PC-3 (cell line): ENCODE measurements around the gene GALNTL6. TPM values are rescaled to one million over a fixed set of nuclear protein-coding genes. Genes with fewer than 3 reads are reported as not detected.
"Not testable (repeated sequence)": the region's sequence is repeated elsewhere in the genome, so short reads cannot be mapped to it uniquely, and the experiment has no call there.

ENCODE experiments used
- ATAC-seq: fragments of 200-7000 bp; cut with Tn5 transposase; 2 replicates; pipeline ENCODE4 v1.9.1; 2020; ENCODE audit warnings: mild to moderate bottlenecking, moderate library complexity
- BruUV-seq: library from RNA; stranded (reverse); fragments of 400-500 nt; replicated peaks from 2 replicates; lab custom pipeline; 2021; lab: Mats Ljungman, UMichigan
- CTCF ChIA-PET: fragments of 300-600 bp; sonication (Branson Sonifier 250); formaldehyde crosslinking; loops from one replicate; lab custom pipeline; 2022; ENCODE audit warnings: antibody characterized with exemption; lab: Charles Lee
- POLR2A ChIA-PET: fragments of 300-600 bp; sonication (Branson Sonifier 250); formaldehyde crosslinking; loops from one replicate; lab custom pipeline; 2022; ENCODE audit warnings: antibody characterized with exemption; ENCODE audit not compliant: unreplicated experiment; lab: Charles Lee
- DNase-seq: peaks from one replicate; pipeline ENCODE4 v3.0.0-alpha.2; 2015
- H2AFZ ChIP-seq: fragments of 300-600 bp; sonication (generic); 2 replicates; pipeline ENCODE4 v1.6.0; 2016; ENCODE audit warnings: antibody characterized with exemption, low read length
- H3F3A ChIP-seq: fragments of 300-600 bp; sonication (generic); one replicate; pipeline ENCODE4 v1.6.0; 2017; ENCODE audit warnings: antibody characterized with exemption, low read length, control low read depth, mild to moderate bottlenecking; ENCODE audit not compliant: unreplicated experiment
- H3K27ac ChIP-seq: fragments of 300-600 bp; sonication (generic); 2 replicates; pipeline ENCODE4 v1.5.1; 2016; ENCODE audit warnings: mild to moderate bottlenecking, low read length
- H3K27me3 ChIP-seq: fragments of 300-600 bp; sonication (generic); 2 replicates; pipeline ENCODE4 v1.6.1; 2016; ENCODE audit warnings: low read length, mixed read lengths
- H3K36me3 ChIP-seq: fragments of 300-600 bp; sonication (generic); 2 replicates; pipeline ENCODE4 v1.6.1; 2016; ENCODE audit warnings: low read depth, mixed run types, low read length, mixed read lengths
- H3K4me1 ChIP-seq: fragments of 300-600 bp; sonication (generic); 2 replicates; pipeline ENCODE4 v1.5.1; 2016; ENCODE audit warnings: low read length; ENCODE audit not compliant: insufficient read depth
- H3K4me2 ChIP-seq: fragments of 300-600 bp; sonication (generic); 2 replicates; pipeline ENCODE4 v1.6.0; 2016; ENCODE audit warnings: low read length
- H3K4me3 ChIP-seq: fragments of 300-600 bp; sonication (generic); 2 replicates; pipeline ENCODE4 v1.5.1; 2016; ENCODE audit warnings: mild to moderate bottlenecking, low read length, mixed read lengths
- H3K79me2 ChIP-seq: fragments of 300-600 bp; sonication (generic); 2 replicates; pipeline ENCODE4 v1.6.1; 2017; ENCODE audit warnings: low read length, mixed read lengths
- H3K9ac ChIP-seq: fragments of 300-600 bp; sonication (generic); 2 replicates; pipeline ENCODE4 v1.6.0; 2016; ENCODE audit warnings: mild to moderate bottlenecking, low read length
- H3K9me2 ChIP-seq: fragments of 300-600 bp; sonication (generic); replicated peaks from 2 replicates; pipeline ENCODE4 v1.6.1; 2016; ENCODE audit warnings: mixed run types, low read length, mixed read lengths
- H3K9me3 ChIP-seq: fragments of 300-600 bp; sonication (generic); 2 replicates; pipeline ENCODE4 v1.6.1; 2016; ENCODE audit warnings: low read length, mixed read lengths
- H4K20me1 ChIP-seq: fragments of 300-600 bp; sonication (generic); 2 replicates; pipeline ENCODE4 v1.6.1; 2016; ENCODE audit warnings: low read length, mixed read lengths
- EZH2 ChIP-seq: fragments of 300-600 bp; sonication (generic); IDR thresholded peaks from one replicate; pipeline ENCODE4 v1.6.1; 2017; ENCODE audit warnings: antibody characterized with exemption, mild to moderate bottlenecking, low read length; ENCODE audit not compliant: unreplicated experiment
- EZH2phosphoT487 ChIP-seq: fragments of 300-600 bp; sonication (generic); IDR thresholded peaks from 2 replicates; pipeline ENCODE4 v1.6.1; 2018; ENCODE audit warnings: mild to moderate bottlenecking, antibody characterized with exemption, low read length, borderline replicate concordance
- intact Hi-C: fragments of 100-400 bp; cut with micrococcal nuclease; formaldehyde crosslinking; loops from 2 replicates; pipeline ENCODE4 v1.9.0; 2023
- total RNA-seq: library from RNA; depleted of rRNA; stranded (reverse); fragments of >200 nt; gene quantifications from 2 replicates; pipeline ENCODE4 v1.2.3, GENCODE V29; 2014
- TF ChIP-seq, protein P1 (sequence below): fragments of 300-600 bp; sonication (generic); conservative IDR thresholded peaks from 2 replicates; pipeline ENCODE4 v1.5.1; 2017; ENCODE audit warnings: antibody characterized with exemption, low read depth, mild to moderate bottlenecking, low read length

Gene GALNTL6
- total RNA-seq, 1 experiment from 2014 or later, result not detected

DNA sequence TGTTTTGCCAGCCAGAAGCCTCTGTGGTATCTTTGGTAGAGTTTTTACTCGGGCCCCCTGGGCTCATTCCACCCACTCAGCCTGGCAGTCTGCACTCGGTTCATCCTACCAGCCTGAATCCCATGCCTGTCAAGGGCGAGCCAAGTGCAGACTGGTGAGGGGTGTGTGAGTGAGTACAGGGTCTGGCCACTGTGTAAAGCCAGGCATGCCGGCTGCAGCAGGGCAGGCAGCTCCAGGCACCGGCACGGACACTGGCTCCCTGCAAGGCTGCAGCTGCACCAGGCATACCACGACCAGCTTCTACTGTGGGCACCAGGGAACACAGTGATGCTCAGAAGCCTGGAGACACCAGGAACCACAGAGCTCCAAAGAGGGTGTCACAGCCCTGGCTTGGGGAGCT is 1161.4 kb downstream of the GALNTL6 start:
- Histone ChIP-seq H3K79me2 (no peaks in the 10 kb centered on the region), H3K4me2 (no peak overlapping the region), H3K27me3 (no peaks in the 10 kb centered on the region), H2AFZ (no peak overlapping the region), H3K27ac (no peak overlapping the region), H3K9me2 (no peaks in the 10 kb centered on the region), H4K20me1 (no peaks in the 10 kb centered on the region), H3F3A (no peaks in the 10 kb centered on the region), H3K36me3 (no peaks in the 10 kb centered on the region), H3K9me3 (no peaks in the 10 kb centered on the region), H3K4me3 (no peak overlapping the region), H3K9ac (no peak overlapping the region), H3K4me1 (no peaks in the 10 kb centered on the region)
- TF ChIP-seq, protein P1, sequence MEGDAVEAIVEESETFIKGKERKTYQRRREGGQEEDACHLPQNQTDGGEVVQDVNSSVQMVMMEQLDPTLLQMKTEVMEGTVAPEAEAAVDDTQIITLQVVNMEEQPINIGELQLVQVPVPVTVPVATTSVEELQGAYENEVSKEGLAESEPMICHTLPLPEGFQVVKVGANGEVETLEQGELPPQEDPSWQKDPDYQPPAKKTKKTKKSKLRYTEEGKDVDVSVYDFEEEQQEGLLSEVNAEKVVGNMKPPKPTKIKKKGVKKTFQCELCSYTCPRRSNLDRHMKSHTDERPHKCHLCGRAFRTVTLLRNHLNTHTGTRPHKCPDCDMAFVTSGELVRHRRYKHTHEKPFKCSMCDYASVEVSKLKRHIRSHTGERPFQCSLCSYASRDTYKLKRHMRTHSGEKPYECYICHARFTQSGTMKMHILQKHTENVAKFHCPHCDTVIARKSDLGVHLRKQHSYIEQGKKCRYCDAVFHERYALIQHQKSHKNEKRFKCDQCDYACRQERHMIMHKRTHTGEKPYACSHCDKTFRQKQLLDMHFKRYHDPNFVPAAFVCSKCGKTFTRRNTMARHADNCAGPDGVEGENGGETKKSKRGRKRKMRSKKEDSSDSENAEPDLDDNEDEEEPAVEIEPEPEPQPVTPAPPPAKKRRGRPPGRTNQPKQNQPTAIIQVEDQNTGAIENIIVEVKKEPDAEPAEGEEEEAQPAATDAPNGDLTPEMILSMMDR, result no peak
- no peak for TF ChIP-seq EZH2phosphoT487
- TF ChIP-seq EZH2, result no peak
- CTCF ChIA-PET, result no interaction called here
- no TSS peak for BruUV-seq
- ATAC-seq (no peak), DNase-seq (no peak)
- POLR2A ChIA-PET, result no interaction called here
- intact Hi-C loops, result no loop called here

DNA sequence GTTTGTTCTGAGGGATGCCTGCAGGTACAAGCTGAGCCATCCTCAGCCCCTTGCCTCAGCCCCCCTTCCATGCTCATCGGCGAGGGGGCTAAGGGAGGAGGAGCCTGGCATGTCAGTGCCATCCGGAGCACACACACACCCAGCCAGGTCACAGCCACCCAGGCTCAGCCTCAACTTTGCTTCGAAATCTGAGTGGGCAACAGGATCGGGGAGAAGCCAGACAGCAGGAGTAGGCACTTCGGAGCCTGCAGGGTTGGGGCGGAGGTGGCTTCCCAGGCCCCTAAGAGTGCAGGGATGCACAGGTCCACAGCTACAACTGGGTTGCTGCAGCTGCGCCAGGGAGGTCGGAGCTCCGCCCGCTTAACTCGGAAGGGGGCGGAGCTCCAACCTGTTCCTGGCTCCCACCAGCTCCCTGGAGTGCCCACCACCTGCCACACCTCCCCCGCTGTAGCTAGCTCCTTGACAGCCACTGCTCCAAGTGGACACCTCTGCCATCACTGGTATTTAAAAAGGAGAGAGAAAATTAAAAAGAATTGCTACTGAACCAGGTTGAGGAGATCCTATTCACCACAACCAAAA is 1162.5 kb downstream of the GALNTL6 start:
- no peak overlapping the region for H3K4me3 ChIP-seq
- no peaks in the 10 kb centered on the region for H3F3A ChIP-seq
- H3K9me2 ChIP-seq, result no peaks in the 10 kb centered on the region
- H3K27ac ChIP-seq, result no peak overlapping the region
- H4K20me1 ChIP-seq, result no peaks in the 10 kb centered on the region
- H3K9ac ChIP-seq, result no peak overlapping the region
- no peaks in the 10 kb centered on the region for H3K36me3 ChIP-seq
- no peaks in the 10 kb centered on the region for H3K4me1 ChIP-seq
- ATAC-seq, result no peak
- POLR2A ChIA-PET, result no interaction called here
- H3K79me2 ChIP-seq, result no peaks in the 10 kb centered on the region
- CTCF ChIA-PET, result no interaction called here
- no TSS peak for BruUV-seq
- no peak for TF ChIP-seq EZH2phosphoT487
- TF ChIP-seq EZH2, result no peak
- TF ChIP-seq, protein P1, result no peak
- intact Hi-C loops, result no loop called here
- H3K4me2 ChIP-seq, result no peak overlapping the region
- H3K9me3 ChIP-seq, result no peaks in the 10 kb centered on the region
- no peak for DNase-seq
- H3K27me3 ChIP-seq, result no peaks in the 10 kb centered on the region
- H2AFZ ChIP-seq, result no peak overlapping the region

DNA sequence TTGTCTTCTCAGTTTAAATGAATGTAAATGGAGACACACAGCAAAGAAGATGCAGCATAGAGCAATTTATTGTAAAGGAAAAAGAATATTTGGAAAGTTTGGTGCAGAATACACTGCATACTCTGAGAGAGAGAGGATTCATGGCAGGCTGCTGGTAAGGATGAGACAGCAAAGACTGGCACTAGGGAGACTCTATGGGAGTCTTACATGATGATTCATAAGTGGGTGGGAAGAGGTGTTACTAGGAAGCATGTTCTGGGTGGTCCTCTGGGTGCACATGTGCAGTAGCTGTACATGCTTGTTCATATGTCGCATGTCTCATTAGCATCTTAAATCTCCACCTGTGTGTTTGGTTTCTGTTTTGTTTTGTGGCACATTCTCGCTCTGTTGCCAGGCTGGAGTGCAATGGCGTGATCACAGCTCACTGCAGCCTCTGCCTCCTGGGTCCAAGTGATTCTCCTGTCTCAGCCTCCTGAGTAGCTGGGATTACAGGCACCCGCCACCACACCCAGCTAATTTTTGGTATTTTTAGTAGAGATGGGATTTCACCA is 1164.4 kb downstream of the GALNTL6 start:
- H3K4me1 ChIP-seq, ATAC-seq, H3K9me3 ChIP-seq, H3K4me3 ChIP-seq, CTCF ChIA-PET, BruUV-seq, H3F3A ChIP-seq, H3K9ac ChIP-seq, H3K4me2 ChIP-seq, H2AFZ ChIP-seq, DNase-seq, H3K27ac ChIP-seq, H3K36me3 ChIP-seq, H3K27me3 ChIP-seq, H4K20me1 ChIP-seq, H3K79me2 ChIP-seq, intact Hi-C loops, H3K9me2 ChIP-seq, POLR2A ChIA-PET: not testable (repeated sequence)
